Ishikawa (cell line): ENCODE results near the gene PTH2.

Experiments
- CEBPB ChIP-seq: IDR thresholded peaks from 2 replicates; pipeline ENCODE4 v1.6.1; 2012
- CREB1 ChIP-seq: IDR thresholded peaks from 2 replicates; pipeline ENCODE4 v1.6.1; 2012; ENCODE audit warnings: low read depth
- EGR1 ChIP-seq: IDR thresholded peaks from 2 replicates; pipeline ENCODE4 v1.6.1; 2012
- EP300 ChIP-seq: IDR thresholded peaks from 2 replicates; pipeline ENCODE4 v1.6.1; 2012; ENCODE audit warnings: borderline replicate concordance
- FOXM1 ChIP-seq: IDR thresholded peaks from 2 replicates; pipeline ENCODE4 v1.6.1; 2012; ENCODE audit warnings: low read depth, borderline replicate concordance
- NFIC ChIP-seq: IDR thresholded peaks from 2 replicates; pipeline ENCODE4 v1.6.1; 2012
- RAD21 ChIP-seq: IDR thresholded peaks from 2 replicates; pipeline ENCODE4 v1.6.1; 2012; ENCODE audit warnings: low read depth
- TAF1 ChIP-seq: IDR thresholded peaks from 2 replicates; pipeline ENCODE4 v1.6.1; 2012; ENCODE audit warnings: low read depth, mild to moderate bottlenecking
- TCF12 ChIP-seq: IDR thresholded peaks from 2 replicates; pipeline ENCODE4 v1.6.1; 2012; ENCODE audit warnings: low read depth
- TEAD4 ChIP-seq: IDR thresholded peaks from 2 replicates; pipeline ENCODE4 v1.6.1; 2012
- USF1 ChIP-seq: IDR thresholded peaks from 2 replicates; pipeline ENCODE4 v1.6.1; 2012
- YY1 ChIP-seq: IDR thresholded peaks from 2 replicates; pipeline ENCODE4 v1.6.1; 2012; ENCODE audit warnings: low read depth
- ZBTB7A ChIP-seq: IDR thresholded peaks from 2 replicates; pipeline ENCODE4 v1.6.1; 2012; ENCODE audit warnings: low read depth
- TF ChIP-seq, protein P1 (sequence below): IDR thresholded peaks from 2 replicates; pipeline ENCODE4 v1.6.1; 2012
- TF ChIP-seq, protein P2 (sequence below): IDR thresholded peaks from 2 replicates; pipeline ENCODE4 v1.6.1; 2012; ENCODE audit warnings: low read depth, mild to moderate bottlenecking

The PTH2 gene

GRCh38 chr19:49425922-49426592 lies 2.8 kb upstream of the PTH2 start:
- TF ChIP-seq, protein P1, sequence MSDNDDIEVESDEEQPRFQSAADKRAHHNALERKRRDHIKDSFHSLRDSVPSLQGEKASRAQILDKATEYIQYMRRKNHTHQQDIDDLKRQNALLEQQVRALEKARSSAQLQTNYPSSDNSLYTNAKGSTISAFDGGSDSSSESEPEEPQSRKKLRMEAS: 0 out of 2 replicates have a peak, but pooled peaks have one; percentile 24
- no peak for TF ChIP-seq CREB1

GRCh38 chr19:49425178-49425577 lies 1.9 kb upstream of the PTH2 start, which contains the start of gene GFY:
Gene GFY, plus strand, starts transcription at chr19:49425388. Its CDS starts 1,043 bp downstream, at chr19:49426431.
- TF ChIP-seq YY1 (no peak), TAF1 (no peak), NFIC (no peak)

GRCh38 chr19:49423985-49424303 lies 703 bp upstream of the PTH2 start:
- TF ChIP-seq EP300 (no peak), TCF12 (no peak), NFIC (no peak), YY1 (no peak), CEBPB (no peak), CREB1 (no peak), TAF1 (no peak), FOXM1 (no peak), EGR1 (no peak), USF1 (no peak), RAD21 (no peak), TEAD4 (no peak), ZBTB7A (no peak)
- TF ChIP-seq, protein P1: no peak
- TF ChIP-seq, protein P2, sequence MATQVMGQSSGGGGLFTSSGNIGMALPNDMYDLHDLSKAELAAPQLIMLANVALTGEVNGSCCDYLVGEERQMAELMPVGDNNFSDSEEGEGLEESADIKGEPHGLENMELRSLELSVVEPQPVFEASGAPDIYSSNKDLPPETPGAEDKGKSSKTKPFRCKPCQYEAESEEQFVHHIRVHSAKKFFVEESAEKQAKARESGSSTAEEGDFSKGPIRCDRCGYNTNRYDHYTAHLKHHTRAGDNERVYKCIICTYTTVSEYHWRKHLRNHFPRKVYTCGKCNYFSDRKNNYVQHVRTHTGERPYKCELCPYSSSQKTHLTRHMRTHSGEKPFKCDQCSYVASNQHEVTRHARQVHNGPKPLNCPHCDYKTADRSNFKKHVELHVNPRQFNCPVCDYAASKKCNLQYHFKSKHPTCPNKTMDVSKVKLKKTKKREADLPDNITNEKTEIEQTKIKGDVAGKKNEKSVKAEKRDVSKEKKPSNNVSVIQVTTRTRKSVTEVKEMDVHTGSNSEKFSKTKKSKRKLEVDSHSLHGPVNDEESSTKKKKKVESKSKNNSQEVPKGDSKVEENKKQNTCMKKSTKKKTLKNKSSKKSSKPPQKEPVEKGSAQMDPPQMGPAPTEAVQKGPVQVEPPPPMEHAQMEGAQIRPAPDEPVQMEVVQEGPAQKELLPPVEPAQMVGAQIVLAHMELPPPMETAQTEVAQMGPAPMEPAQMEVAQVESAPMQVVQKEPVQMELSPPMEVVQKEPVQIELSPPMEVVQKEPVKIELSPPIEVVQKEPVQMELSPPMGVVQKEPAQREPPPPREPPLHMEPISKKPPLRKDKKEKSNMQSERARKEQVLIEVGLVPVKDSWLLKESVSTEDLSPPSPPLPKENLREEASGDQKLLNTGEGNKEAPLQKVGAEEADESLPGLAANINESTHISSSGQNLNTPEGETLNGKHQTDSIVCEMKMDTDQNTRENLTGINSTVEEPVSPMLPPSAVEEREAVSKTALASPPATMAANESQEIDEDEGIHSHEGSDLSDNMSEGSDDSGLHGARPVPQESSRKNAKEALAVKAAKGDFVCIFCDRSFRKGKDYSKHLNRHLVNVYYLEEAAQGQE: no peak

- no peak for TF ChIP-seq TCF12
- TF ChIP-seq, protein P1: peak; percentile 38; the same call in 1 of the 2 replicates
Observed at GRCh38 chr19:49422407-49423070, 702 bp downstream of the PTH2 start.

DNA sequence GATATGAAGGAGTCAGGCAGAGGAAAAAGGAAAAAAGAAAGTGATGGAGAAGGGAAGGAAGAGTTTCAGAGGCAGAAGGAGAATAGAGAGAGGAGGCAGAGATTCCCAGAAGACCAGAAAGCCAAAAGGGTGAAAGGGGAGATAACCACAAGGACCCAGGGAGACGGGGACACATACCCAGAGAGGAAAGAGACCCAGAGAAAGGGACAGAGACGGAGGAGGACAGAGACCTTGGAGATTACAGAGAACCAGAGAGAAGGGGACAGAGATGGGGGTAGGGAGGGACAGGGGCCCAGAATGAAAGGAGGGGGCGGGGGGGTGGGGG lies 1.4 kb downstream of the PTH2 start:
- TF ChIP-seq CREB1: no peak
- TF ChIP-seq CEBPB: no peak

DNA sequence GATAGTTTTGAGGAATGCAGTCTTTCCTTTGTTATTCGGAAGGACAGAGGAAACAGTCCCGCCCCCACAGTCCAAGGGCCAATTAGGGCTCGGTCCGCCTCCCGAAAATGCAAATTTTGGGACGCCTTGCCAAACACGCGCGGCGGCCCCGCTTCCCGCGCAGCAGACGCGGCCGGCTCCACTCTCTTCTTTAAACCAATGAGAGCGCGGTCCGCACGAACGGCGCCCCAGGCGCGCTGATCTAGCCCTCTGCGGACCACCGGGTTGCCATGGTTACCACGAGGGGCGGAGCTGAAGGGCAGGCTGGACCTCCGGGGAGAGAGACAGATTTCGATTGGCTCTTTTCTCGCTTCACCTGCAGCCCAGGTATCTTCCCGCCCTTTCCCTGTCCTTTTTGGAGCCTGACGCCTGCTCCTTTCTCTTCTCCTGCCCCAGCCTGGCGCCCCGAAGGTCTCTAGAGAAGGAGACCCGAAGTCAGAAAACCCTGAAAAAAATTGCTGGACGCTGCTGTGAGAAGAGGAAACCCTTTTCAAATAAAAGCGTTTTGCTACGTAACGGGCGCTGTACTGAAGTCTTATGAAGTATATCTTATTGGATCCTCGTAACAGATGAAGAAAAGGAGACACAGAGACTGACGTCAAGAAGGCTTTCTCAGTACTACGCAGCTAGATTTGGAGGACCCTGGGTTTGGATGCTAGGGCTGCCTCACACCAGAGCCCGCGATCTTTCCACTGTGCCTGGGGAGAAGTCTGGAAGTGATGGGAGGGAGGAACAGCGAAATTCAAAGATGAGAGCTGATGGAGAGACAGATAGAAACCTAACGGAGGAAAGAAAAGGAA lies 2.0 kb downstream of the PTH2 start:
- peak; percentile 7; the same call in 1 of the 2 replicates for TF ChIP-seq EGR1
- no peak for TF ChIP-seq USF1
- no peak for TF ChIP-seq TEAD4
- TF ChIP-seq, protein P1: peak; percentile 88
- peak; percentile 48; the same call in 1 of the 2 replicates for TF ChIP-seq NFIC

DNA sequence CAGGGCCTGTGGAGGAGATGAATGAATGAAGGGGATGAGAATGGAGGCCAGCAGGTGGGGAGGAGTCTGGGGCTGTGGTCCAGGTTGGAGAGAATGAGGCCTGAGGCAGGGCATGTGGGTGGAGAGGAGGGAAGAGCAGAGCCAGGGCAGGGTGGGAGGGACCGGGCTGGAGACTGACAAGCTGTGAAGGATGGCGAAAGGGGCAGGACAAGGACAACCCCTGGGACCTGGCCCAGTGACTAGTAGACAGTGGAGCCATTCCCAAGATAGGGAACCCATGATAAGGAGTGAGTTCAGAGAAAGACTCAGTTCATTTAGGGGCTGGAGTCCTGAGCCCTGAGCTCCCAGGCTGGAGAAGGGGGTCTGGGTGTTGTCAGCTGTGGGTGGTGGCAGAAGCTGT lies 3.0 kb downstream of the PTH2 start:
- TF ChIP-seq TEAD4 (no peak), EGR1 (no peak), CEBPB (no peak)

- TF ChIP-seq TCF12 (no peak), EP300 (no peak), CREB1 (no peak), YY1 (no peak), CEBPB (no peak), TAF1 (no peak), EGR1 (no peak), USF1 (no peak), NFIC (no peak), ZBTB7A (no peak), RAD21 (no peak)
- TF ChIP-seq, protein P1: no peak
- TF ChIP-seq, protein P2: no peak
Observed at GRCh38 chr19:49419173-49419572, 4.1 kb downstream of the PTH2 start.
